ENCODE measurements around the gene APC2.

DNA sequence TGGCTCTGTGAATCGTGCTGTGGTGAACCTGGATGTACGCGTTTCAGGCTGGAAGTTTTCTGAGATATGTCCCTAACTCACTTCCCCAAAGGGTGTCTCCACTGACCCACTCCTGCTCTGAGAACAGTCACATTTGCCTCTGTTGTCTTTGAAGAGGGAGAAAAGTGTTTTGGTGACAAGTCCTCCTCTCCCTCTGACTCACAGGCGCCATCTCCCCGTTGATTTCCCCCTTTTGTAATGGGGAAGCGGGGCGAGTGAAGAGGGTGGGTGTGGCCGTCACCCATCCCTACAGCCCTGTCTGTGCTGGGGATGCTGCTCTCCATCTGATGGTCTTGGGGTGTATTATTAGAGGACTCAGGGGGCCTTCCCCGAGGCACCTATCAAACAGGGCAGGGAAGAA, 9.6 kb downstream of the APC2 start:
- TF ChIP-seq, protein P1, sequence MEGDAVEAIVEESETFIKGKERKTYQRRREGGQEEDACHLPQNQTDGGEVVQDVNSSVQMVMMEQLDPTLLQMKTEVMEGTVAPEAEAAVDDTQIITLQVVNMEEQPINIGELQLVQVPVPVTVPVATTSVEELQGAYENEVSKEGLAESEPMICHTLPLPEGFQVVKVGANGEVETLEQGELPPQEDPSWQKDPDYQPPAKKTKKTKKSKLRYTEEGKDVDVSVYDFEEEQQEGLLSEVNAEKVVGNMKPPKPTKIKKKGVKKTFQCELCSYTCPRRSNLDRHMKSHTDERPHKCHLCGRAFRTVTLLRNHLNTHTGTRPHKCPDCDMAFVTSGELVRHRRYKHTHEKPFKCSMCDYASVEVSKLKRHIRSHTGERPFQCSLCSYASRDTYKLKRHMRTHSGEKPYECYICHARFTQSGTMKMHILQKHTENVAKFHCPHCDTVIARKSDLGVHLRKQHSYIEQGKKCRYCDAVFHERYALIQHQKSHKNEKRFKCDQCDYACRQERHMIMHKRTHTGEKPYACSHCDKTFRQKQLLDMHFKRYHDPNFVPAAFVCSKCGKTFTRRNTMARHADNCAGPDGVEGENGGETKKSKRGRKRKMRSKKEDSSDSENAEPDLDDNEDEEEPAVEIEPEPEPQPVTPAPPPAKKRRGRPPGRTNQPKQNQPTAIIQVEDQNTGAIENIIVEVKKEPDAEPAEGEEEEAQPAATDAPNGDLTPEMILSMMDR (IDR thresholded peaks at IDR 0.05), result no peak
- TF ChIP-seq EP300 (IDR thresholded peaks at IDR 0.05), result no peak
